C4-2B (cell line): ENCODE measurements around the gene KCNK3.

Experiments used
- ZFX ChIP-seq: fragments of 450-650 bp; IDR thresholded peaks from 2 replicates; pipeline ENCODE4 v1.6.1; 2017
- TF ChIP-seq, protein P1 (sequence below): fragments of 450-650 bp; conservative IDR thresholded peaks from 2 replicates; pipeline ENCODE4 v1.5.1; 2017; ENCODE audit warnings: mild to moderate bottlenecking

DNA sequence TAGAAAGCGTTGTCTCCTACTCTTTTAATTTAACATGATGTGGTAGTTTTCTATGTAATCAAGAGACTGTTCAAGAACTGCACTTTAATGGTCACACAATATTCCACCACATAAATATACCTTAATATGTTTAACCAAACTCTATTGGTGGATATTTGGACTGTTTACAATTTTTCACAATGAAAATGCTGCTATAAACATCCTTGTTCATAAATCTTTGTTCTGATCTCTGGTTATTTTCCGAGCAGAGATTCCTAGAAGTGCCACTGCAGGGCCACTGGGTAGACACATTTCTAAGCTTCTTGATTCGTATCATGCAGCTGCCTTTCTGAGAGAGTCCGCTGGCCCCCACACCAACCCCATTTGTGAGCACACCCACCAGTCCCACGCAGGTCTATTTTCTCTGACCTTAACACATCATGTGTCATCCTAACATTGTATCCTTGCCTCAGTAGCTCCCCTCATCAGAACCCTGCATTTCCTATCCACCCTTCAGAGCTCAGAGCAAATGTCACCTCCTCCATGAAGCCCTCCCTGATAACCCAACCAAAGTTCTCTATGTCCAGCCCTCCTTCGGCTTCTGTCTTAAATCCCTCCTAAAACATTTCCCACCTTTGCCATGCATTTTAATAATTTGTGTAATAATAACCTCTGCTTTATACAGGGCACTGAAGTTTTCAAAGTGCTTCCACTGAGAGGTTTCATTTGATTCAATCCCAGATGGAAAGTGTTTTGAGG lies 26.6 kb downstream of the KCNK3 start:
- TF ChIP-seq, protein P1, sequence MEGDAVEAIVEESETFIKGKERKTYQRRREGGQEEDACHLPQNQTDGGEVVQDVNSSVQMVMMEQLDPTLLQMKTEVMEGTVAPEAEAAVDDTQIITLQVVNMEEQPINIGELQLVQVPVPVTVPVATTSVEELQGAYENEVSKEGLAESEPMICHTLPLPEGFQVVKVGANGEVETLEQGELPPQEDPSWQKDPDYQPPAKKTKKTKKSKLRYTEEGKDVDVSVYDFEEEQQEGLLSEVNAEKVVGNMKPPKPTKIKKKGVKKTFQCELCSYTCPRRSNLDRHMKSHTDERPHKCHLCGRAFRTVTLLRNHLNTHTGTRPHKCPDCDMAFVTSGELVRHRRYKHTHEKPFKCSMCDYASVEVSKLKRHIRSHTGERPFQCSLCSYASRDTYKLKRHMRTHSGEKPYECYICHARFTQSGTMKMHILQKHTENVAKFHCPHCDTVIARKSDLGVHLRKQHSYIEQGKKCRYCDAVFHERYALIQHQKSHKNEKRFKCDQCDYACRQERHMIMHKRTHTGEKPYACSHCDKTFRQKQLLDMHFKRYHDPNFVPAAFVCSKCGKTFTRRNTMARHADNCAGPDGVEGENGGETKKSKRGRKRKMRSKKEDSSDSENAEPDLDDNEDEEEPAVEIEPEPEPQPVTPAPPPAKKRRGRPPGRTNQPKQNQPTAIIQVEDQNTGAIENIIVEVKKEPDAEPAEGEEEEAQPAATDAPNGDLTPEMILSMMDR, result no peak
- TF ChIP-seq ZFX, result no peak
